GM21529 (cell line): ENCODE measurements around the gene L3MBTL4.
"Not testable (repeated sequence)": the region's sequence is repeated elsewhere in the genome, so short reads cannot be mapped to it uniquely, and the experiment has no call there.

Experiments used
- ATAC-seq: cut with Tn5 transposase; IDR thresholded peaks from one replicate; pipeline ENCODE4 v1.9.1; 2021; ENCODE audit not compliant: unreplicated experiment

Gene L3MBTL4

DNA sequence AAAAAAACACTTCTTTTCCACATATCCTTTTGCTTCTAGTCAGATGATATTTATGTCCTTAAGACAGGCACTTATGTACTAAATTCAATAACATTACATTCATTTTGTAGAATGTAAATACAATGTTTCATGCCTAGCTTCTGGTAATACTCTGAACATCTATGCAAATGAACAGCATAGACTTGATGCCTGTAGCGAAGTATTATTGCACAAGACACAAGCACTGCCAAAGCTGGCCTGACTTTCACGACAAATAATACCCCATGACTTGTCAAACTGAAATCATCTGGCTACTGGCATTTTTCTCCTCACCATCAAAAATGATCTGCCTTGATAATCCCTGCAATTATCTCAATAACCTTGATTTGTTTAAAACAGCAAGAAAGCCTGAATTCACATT is 101.3 kb downstream of the L3MBTL4 start:
- ATAC-seq = no peak

DNA sequence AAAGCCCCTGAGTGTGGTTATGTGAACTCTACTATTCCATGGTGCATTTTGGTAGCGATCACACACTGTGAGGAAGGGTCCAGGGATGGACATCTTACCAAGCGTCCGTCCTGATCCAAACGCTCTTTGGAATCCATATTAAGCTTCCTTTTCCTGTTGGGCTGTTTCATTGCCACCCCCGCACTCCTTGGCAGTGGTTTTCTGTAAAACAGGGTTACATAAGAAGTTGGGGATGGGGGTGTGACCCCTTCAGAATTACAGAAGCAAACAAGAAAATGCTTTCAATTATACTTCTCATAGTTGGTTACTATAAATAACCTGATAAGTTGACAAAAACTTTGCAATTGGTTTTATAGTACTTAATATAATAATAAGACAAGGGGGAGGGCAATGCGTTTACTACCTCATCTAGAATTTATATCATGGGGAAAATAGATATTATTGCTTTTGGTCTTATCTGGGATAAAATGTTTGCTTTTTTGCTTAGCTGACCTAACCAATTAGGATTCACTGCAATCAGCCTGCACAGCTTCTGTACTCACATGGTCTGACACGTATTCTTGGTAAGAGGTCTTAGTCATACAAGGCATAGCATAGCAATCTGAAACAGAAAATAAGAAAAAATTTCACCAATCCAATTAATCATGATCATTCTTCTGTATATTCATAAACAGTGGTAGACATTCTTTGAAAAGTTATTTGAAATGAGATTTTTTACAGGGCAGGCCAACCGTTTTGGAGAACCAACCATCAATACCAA is 103.1 kb downstream of the L3MBTL4 start:
- no peak for ATAC-seq

- no peak for ATAC-seq
Measured at GRCh38 chr18:6310714-6311113, 104.0 kb downstream of the L3MBTL4 start.

DNA sequence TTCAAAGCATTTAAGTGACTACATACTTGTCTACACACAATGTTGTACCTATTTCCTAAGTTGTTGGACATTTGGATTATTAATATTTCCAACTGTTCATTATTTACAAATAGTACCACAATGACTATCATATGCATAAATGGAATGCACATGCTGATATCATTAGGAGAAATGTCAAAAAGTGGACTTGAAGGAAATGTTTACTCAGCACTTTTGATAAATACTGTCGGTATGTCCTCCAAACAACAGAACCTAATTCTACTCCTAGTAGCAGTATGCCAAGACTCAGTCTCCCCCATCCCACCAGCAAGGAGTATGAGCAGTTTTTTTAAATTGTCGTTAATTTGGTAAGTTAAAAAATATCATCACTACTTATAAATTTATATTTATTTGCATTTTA is 116.8 kb downstream of the L3MBTL4 start:
- ATAC-seq = no peak

- no peak for ATAC-seq
Measured at GRCh38 chr18:6294148-6294784, 120.4 kb downstream of the L3MBTL4 start.

DNA sequence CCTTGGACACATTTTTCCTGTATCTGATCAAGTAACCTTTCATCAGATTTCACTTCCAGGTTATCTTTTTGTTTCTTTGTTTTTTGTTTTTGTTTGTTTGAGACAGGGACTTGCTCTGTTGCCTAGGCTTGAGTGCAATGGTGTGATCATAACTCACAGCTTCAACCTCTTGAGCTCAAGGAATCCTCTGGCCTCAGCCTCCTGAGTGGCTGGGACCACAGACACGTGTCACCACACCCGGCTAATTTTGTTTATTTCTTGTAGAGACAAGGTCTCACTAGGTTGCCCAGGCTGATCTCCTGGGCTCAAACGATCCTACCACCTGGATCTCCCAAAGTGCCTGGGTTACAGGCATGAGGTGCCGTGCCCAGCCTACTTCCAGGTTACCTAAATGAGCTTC is 124.9 kb downstream of the L3MBTL4 start:
- no peak for ATAC-seq

DNA sequence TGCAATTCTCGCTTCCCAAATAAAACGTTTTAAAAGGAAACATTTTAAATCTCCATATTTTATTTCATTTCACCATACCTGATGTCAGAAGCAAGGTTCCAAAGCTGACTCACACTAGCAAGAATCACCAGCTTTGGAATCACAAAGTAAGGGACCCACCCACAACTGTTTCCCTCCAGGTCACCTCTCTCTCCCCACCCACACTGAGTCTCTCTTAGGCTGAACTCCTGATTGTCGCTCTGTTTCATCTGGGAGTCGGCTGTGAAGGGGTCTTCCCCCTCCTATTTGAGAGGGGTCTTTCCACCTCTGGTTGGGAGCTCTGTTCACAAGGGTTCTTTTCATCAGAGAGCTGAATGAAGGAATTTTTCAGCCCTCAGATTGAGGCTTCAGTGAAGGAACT is 128.1 kb downstream of the L3MBTL4 start:
- no peak for ATAC-seq

- ATAC-seq = no peak
Measured at GRCh38 chr18:6284761-6285160, 129.9 kb downstream of the L3MBTL4 start.

- no peak for ATAC-seq
Measured at GRCh38 chr18:6284300-6284699, 130.4 kb downstream of the L3MBTL4 start.

DNA sequence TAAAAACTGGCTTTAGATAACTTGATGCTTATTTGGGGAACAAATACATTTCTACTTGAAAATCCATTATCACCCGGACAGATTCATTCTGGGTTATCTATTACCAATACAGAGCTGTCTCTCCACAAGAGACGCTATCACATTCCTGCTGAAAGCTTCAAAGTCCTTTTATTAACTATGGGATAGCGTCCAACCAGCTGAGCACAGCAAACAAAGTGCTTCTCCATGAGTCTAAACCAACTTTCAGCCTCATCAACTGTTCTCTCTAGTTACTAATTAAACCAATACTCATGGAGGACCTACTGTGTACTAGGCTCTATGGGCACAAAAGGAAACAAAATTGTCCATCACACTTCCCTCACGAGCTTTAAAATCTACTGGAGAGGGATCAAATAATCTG is 132.8 kb downstream of the L3MBTL4 start:
- ATAC-seq = no peak

GRCh38 chr18:6280211-6280743 is 134.4 kb downstream of the L3MBTL4 start:
- ATAC-seq = no peak

DNA sequence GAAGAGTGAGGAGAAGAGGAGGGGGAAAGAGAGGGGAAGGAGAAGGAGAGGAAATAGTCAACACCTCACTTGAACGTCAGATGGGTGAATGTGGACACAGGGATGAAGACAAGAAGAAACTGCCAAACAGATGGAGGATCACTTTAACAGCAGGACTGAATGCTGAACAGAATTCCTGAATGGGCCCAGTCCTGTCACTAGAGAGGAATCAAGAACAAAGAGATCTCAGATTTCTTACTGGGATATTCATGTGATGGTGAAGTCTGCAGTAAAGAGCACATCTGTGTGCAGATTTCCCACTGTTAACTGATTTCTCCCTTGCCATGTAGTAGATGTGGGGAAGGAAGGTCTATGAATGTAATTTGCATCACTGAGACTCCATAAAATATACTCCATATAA is 135.4 kb downstream of the L3MBTL4 start:
- ATAC-seq = no peak

DNA sequence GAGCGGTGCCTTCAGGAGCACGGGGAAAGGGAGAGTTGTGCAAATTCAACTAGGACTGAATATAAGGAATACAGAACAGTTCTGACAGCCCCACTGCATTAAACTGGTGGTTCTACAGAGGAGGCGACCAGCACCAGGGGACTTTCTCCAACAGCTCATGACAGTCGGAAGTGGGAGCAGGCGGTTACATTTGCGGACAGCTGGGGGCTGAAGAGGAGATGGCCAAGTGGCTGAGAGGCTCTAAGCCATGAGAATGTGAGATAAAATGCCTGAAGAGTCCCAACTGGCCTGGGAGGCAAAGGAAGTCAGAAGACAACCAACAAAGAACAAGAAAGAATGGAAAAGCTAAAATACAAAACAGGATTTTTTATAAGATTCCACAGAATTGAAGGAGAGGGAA is 141.3 kb downstream of the L3MBTL4 start:
- ATAC-seq = no peak

DNA sequence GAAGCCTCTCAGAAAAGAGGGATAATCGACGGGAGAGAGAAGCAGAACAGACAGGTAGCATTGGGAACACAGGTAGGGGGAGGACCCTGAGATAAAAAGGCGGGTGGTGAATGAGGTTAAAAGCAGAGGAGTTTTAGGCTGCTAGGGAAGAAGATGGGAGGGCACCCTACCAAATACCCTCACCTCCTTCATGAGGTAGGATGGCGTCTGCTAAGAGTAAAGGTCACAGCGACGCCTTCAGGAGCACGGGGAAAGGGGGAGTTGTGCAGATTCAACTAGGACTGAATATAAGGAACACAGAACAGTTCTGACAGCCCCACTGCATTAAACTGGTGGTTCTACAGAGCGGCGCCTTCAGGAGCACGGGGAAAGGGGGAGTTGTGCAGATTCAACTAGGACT is 142.6 kb downstream of the L3MBTL4 start:
- ATAC-seq = not testable (repeated sequence)

- no peak for ATAC-seq
Measured at GRCh38 chr18:6271585-6271984, 143.1 kb downstream of the L3MBTL4 start.

- peak; percentile 78 for ATAC-seq
Measured at GRCh38 chr18:6270771-6271216, 143.9 kb downstream of the L3MBTL4 start.

DNA sequence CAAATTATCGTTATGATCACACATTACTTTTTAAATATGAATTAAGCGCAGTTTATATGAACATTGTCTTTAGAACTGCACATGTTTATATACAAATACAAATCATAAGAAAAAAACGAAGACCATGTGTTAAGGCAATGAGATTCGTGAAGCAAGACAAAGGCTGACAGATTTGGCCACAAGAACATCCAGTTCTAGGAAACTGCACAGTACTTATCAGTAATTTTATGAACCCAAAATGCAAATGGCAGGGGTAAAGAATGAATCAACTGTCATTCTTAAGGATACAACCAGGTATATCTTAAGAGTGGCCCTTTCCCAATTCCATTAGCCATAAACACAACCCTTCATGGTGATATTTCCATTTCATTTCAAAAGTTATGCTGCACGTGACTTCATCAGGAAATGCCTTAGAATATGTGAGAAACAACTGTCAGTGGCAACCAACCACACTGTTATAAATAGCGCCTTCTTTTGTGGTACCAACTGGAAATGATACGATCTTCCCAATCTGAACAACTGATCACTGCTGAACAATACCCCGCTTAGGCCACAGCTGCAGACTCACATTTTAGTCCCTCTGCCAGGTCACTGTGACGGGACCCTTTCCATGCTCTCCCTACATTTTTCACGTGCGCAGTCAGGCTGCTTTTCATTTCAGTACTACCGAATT is 144.9 kb downstream of the L3MBTL4 start:
- no peak for ATAC-seq

GRCh38 chr18:6266212-6266611 is 148.5 kb downstream of the L3MBTL4 start:
- no peak for ATAC-seq

DNA sequence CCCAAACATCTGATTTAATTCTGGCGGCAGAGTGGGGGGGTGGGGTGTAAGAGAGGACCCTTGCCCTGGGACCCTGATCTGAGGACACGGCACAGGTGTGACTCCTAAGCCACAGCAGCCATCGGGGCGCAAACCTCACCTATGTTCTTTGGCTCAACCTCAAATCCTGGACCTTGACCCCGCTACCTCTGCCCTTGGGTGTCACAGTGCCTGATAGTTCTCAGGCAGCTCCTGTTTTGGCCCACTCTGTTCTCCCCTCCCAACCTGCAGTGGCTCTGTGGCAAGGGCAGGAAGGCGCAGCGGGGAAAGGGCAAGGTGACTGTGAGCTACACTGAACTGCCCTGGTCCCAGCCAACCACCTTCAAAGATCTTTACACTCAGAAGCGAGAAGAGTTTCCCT is 152.8 kb downstream of the L3MBTL4 start:
- ATAC-seq = no peak

DNA sequence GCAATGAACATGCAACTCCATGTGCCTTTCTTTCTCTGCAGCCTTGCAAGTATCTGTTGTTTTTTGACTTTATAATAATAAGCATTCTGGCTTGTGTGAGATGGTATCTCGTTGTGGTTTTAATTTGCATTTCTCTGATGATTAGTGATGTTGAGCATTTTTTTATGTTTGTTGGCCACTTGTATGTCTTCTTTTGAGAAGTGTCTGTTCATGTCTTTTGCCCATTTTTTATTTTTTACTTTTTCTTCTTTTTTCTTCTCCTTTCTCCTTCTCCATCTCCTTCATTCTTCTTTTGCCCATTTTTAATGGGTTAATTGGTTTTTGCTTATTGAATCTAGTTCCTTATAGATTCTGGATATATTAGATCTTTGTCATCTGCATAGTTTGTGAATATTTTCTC is 155.4 kb downstream of the L3MBTL4 start:
- ATAC-seq = not testable (repeated sequence)

DNA sequence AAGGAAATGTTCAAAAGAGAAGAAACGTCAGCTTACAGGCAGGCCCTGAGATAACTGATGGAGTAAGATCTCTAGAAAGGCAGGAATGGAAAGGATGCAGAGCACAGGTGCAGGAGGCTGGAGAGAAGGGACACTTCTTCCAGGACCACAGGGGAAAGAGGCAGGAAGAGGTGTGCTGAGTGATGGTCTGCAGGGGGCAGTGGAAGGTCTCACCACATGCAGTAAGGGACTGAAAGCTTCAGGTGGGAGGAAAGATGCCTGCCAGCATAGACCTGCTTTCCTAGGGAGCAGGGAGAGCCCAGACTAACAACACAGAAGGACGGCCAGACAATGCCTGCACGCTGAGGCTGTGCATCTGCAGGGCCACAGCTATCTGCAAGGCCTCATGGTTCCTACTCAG is 156.8 kb downstream of the L3MBTL4 start:
- ATAC-seq = no peak

DNA sequence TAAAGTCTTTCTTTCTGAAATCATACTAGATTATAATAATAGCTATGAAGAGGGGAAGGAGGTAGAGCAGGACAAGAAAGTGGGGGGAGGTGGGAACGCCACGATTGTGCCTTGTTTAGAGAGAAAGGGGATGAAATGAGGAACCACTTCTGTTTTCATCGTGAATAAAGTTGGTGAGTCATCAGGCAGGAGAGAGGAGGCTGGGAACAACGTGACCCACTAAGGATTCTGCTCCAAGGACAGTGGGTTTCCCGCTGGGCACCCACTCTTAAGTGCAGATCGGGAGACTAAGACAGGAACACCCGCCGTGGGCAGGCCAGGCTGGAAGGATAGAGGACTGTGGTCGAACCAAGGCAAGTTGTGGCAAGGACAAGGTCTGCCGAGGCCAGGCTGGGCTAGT is 158.2 kb downstream of the L3MBTL4 start:
- ATAC-seq = no peak
